Prostate gland (tissue), 2 donors: Measurements from ENCODE around the gene PXN. TPM values are rescaled to one million over a fixed set of nuclear protein-coding genes. Genes with fewer than 3 reads are reported as not detected.

Experiments
- DNase-seq: peaks from one replicate; pipeline ENCODE4 v3.0.0-alpha.2; 2019; ENCODE audit warnings: low spot score
- H3K27ac ChIP-seq, 2 donors: fragments of 200-600 bp; sonication (generic); 2 replicates each; pipeline ENCODE4 v1.5.1; 2017 to 2019
- H3K27me3 ChIP-seq: fragments of 200-600 bp; sonication (generic); replicated peaks from 2 replicates; pipeline ENCODE4 v1.5.1; 2019; ENCODE audit not compliant: insufficient read depth
- H3K36me3 ChIP-seq, 2 donors: fragments of 200-600 bp; sonication (generic); 1 replicate in 1 of 2; 2 replicates in 1 of 2; pipeline versions ENCODE4 v1.5.1 to v1.8.1; 2017 to 2019
- H3K4me1 ChIP-seq: fragments of 200-600 bp; sonication (generic); replicated peaks from 2 replicates; pipeline ENCODE4 v1.5.1; 2019
- H3K4me3 ChIP-seq, 2 donors: fragments of 200-600 bp; sonication (generic); 2 replicates each; pipeline ENCODE4 v1.5.1; 2017 to 2019
- H3K9me3 ChIP-seq: fragments of 200-600 bp; sonication (generic); 2 replicates; pipeline ENCODE4 v1.5.1; 2017
- POLR2A ChIP-seq: fragments of 450-650 bp; IDR thresholded peaks from one replicate; pipeline ENCODE4 v1.6.1; 2016; ENCODE audit warnings: antibody characterized with exemption, mild to moderate bottlenecking
- POLR2AphosphoS5 ChIP-seq: sonication (generic); formaldehyde crosslinking; IDR thresholded peaks from one replicate; pipeline ENCODE4 v1.6.1; 2017; ENCODE audit warnings: antibody characterized with exemption
- WGBS: methylation state at CpG from one replicate; pipeline ENCODE4 v1.1.5; 2018; 5-methylcytosine and 5-hydroxymethylcytosine counted together
- intact Hi-C: fragments of 100-400 bp; cut with DNase I; formaldehyde crosslinking; loops from one replicate; pipeline ENCODE4 v1.14.2; 2022
- total RNA-seq, 2 donors: library from RNA; depleted of rRNA; stranded (reverse); fragments of >200 nt; gene quantifications; one replicate each; pipeline ENCODE4 v1.1.0, GENCODE V29; 2016
- TF ChIP-seq, protein P1 (sequence below), 4 experiments: fragments of 200-600 bp in 2 of 4; fragments of 450-650 bp in 2 of 4; sonication (generic) in 2 of 4; IDR thresholded peaks; 1 replicate in 3 of 4; 2 replicates in 1 of 4; pipeline ENCODE4 v1.5.1; 2016 to 2019; ENCODE audit warnings: antibody characterized with exemption in 4 of 4, mild to moderate bottlenecking in 2 of 4, moderate library complexity in 2 of 4

The PXN gene
- total RNA-seq, 2 donors from 2014 or later, result 58.3 to 113 TPM

DNA sequence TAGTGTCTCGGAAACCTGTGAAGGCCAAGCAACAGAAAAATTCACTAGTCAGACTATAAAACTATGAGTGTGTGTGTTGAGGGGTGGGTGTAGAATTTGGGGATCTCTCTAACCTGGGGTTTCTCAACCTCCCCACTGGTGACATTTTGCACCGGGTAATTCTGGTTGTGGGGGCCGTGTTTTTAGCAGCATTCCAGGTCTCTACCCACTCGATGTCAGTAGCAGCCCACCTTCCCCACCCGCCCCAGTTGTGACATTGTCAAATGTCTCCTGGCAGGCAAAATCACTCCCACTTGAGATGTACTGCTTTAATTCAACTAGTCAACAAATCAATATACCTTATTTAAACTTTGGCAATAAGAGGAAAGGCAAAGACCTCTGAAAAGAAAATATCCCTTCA lies 75.1 kb downstream of the PXN start:
- intact Hi-C loops, result no loop called here
- Histone ChIP-seq H3K27me3 (no peaks in the 10 kb centered on the region), H3K4me1 (peaks cover 5% of the 10 kb centered on the region), H3K4me3 (no peak overlapping the region), H3K9me3 (no peaks in the 10 kb centered on the region), H3K36me3 (no peaks in the 10 kb centered on the region), H3K27ac (no peak overlapping the region)
- DNase-seq, result no peak
- TF ChIP-seq POLR2A (no peak), POLR2AphosphoS5 (no peak)
- TF ChIP-seq, protein P1, sequence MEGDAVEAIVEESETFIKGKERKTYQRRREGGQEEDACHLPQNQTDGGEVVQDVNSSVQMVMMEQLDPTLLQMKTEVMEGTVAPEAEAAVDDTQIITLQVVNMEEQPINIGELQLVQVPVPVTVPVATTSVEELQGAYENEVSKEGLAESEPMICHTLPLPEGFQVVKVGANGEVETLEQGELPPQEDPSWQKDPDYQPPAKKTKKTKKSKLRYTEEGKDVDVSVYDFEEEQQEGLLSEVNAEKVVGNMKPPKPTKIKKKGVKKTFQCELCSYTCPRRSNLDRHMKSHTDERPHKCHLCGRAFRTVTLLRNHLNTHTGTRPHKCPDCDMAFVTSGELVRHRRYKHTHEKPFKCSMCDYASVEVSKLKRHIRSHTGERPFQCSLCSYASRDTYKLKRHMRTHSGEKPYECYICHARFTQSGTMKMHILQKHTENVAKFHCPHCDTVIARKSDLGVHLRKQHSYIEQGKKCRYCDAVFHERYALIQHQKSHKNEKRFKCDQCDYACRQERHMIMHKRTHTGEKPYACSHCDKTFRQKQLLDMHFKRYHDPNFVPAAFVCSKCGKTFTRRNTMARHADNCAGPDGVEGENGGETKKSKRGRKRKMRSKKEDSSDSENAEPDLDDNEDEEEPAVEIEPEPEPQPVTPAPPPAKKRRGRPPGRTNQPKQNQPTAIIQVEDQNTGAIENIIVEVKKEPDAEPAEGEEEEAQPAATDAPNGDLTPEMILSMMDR (IDR thresholded peaks at IDR 0.05), result no peak
- WGBS, result 89% methylated on average over 5 of the region's 5 CpGs

DNA sequence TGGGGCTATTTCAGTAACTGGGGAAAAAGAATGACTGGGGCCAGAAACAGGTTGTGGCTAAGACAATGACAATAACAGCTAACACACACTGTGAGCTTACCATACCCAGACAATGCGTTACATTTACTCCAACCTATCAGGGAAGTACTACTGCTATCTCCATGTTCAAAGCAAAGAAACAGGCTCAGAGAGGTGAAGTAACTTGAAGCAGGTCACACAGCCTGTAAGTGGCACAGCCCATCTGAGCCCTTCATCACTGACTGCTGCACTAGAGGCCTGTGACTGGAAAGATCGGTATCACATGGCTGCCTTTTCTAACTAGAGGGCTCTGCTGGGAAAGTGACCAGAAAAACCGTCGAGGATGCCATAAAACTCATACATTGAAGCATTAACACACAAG lies 78.9 kb downstream of the PXN start:
- Histone ChIP-seq H3K36me3 (peaks cover 0 to 5% of the 10 kb centered on the region in 2 donors), H3K4me1 (no peaks in the 10 kb centered on the region), H3K4me3 (no peak overlapping the region), H3K9me3 (no peaks in the 10 kb centered on the region), H3K27me3 (no peaks in the 10 kb centered on the region), H3K27ac (no peak overlapping the region)
- no peak for TF ChIP-seq POLR2AphosphoS5
- no peak for TF ChIP-seq POLR2A
- TF ChIP-seq, protein P1 (IDR thresholded peaks at IDR 0.05), result no peak
- intact Hi-C loops, result no loop called here
- 87% methylated on average over 4 of the region's 4 CpGs for WGBS
- no peak for DNase-seq

DNA sequence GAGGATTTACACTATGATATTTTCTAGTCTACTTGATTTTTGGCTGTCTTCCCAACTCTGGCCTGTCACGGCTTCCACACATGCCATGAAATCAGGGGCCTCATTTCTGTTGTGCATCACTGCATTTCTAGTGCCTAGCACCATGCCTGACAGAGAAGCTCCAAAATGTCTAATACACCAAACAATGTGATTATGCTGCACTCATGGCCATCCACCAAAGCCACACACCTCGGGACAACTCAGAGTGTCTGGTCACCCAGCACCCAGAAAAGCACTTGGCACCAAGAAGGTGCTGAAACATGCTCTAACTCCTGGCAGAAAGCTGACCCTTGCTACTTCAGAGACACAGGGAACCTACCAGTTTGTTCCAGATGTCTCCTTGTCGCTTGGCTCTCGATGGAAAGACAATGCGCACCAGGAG lies 82.3 kb downstream of the PXN start:
- no peak for DNase-seq

DNA sequence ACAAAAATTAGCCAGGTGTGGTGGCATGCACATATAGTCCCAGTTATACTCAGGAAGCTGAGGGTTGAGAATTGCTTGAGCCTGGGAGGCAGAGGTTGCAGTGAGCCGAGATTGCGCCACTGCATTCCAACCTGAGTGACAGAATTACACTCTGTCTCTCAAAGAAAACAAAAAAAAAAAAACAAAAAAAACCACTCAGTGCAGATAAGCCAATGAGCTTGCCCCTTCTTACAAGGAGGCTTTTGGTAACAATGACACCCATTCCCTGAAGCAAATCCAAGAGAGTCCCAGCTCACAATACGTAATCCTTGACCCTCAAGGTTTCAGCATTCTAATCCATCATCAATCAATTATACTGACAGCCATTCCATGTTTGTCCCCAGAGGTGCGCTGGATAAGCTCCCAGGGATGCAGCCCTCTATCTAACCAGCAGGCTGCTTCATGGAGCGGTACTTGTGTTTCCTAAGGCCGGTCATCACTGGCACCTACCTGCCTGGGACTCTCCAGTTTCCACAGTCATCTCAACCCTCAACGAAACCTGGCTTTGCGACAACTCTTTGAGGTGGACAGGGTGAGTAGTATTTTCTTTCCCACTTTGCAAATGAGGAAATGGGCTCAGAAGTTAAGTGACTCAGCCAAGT lies 83.4 kb downstream of the PXN start:
- Histone ChIP-seq H3K27ac (no peak overlapping the region), H3K4me3 (no peak overlapping the region), H3K4me1 (no peaks in the 10 kb centered on the region), H3K9me3 (no peaks in the 10 kb centered on the region), H3K27me3 (no peaks in the 10 kb centered on the region), H3K36me3 (peaks cover 8 to 15% of the 10 kb centered on the region in 2 donors)
- WGBS, result 81% methylated on average over 8 of the region's 8 CpGs
- intact Hi-C loops, result no loop called here
- TF ChIP-seq, protein P1 (IDR thresholded peaks at IDR 0.05), result no peak
- no peak for TF ChIP-seq POLR2A
- TF ChIP-seq POLR2AphosphoS5, result no peak
- DNase-seq, result no peak

More for the DNA sequence above, 82.3 kb downstream of the PXN start:
- Histone ChIP-seq H3K4me3 (no peak overlapping the region), H3K36me3 (peaks cover 5 to 9% of the 10 kb centered on the region in 2 donors), H3K9me3 (no peaks in the 10 kb centered on the region), H3K27ac (no peak overlapping the region), H3K27me3 (no peaks in the 10 kb centered on the region), H3K4me1 (no peaks in the 10 kb centered on the region)
- TF ChIP-seq, protein P1 (IDR thresholded peaks at IDR 0.05), result no peak
- TF ChIP-seq POLR2A (no peak), POLR2AphosphoS5 (no peak)
- intact Hi-C loops, result no loop called here
- WGBS, result 85% methylated on average over 5 of the region's 5 CpGs

DNA sequence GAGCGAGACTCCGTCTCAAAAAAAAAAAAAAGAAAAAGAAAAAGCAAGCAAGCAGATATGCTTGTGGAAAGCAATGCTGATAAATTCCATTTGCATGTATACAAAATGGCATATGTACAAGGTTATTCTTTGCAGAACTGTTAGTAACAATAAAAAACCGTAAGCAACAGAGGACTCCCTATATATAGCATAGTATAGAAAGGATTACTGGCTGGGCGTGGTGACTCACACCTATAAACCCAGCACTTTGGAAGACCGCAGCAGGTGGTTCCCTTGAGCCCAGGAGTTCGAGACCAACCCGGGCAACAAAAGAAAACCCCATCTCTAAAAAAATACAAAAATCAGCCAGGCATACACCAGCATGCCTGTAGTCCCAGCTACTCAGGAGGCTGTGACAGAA lies 84.6 kb downstream of the PXN start:
- 88% methylated on average over 7 of the region's 7 CpGs for WGBS
- intact Hi-C loops, result no loop called here
- no peak for DNase-seq
- Histone ChIP-seq H3K27ac (no peak overlapping the region), H3K4me1 (no peaks in the 10 kb centered on the region), H3K4me3 (no peak overlapping the region), H3K36me3 (peaks cover 8 to 20% of the 10 kb centered on the region in 2 donors), H3K9me3 (no peaks in the 10 kb centered on the region), H3K27me3 (no peaks in the 10 kb centered on the region)
- TF ChIP-seq POLR2A (no peak), POLR2AphosphoS5 (no peak)
- TF ChIP-seq, protein P1 (IDR thresholded peaks at IDR 0.05), result no peak
